ENCODE data around the gene ARHGAP26.
A peak's percentile ranks its signal among the peaks of the same experiment; 100 is the strongest.

The ARHGAP26 gene

GRCh38 chr5:143245929-143246561 lies 475.9 kb downstream of the ARHGAP26 start:
- DNase-seq (ENCODE audit: low spot score) = peak; percentile 95

GRCh38 chr5:143247134-143247815 lies 477.1 kb downstream of the ARHGAP26 start:
- no peak for DNase-seq (ENCODE audit: low spot score)

- no peak for DNase-seq (ENCODE audit: low spot score)
Observed at GRCh38 chr5:143248391-143248790, 478.2 kb downstream of the ARHGAP26 start.

- peak; percentile 18 for DNase-seq (ENCODE audit: low spot score)
Observed at GRCh38 chr5:143248822-143249579, 478.8 kb downstream of the ARHGAP26 start.

- DNase-seq (ENCODE audit: low spot score) = no peak
Observed at GRCh38 chr5:143249851-143250250, 479.7 kb downstream of the ARHGAP26 start.

GRCh38 chr5:143251190-143251589 lies 481.0 kb downstream of the ARHGAP26 start:
- DNase-seq (ENCODE audit: low spot score) = no peak

GRCh38 chr5:143251946-143252345 lies 481.8 kb downstream of the ARHGAP26 start:
- no peak for DNase-seq (ENCODE audit: low spot score)

- DNase-seq (ENCODE audit: low spot score) = no peak
Observed at GRCh38 chr5:143254819-143255218, 484.6 kb downstream of the ARHGAP26 start.

- peak; percentile 69 for DNase-seq (ENCODE audit: low spot score)
Observed at GRCh38 chr5:143258559-143259253, 488.5 kb downstream of the ARHGAP26 start.

- no peak for DNase-seq (ENCODE audit: low spot score)
Observed at GRCh38 chr5:143259254-143259605, 489.1 kb downstream of the ARHGAP26 start.

GRCh38 chr5:143261748-143262392 lies 491.7 kb downstream of the ARHGAP26 start:
- DNase-seq (ENCODE audit: low spot score) = no peak

- DNase-seq (ENCODE audit: low spot score) = peak; percentile 42
Observed at GRCh38 chr5:143262393-143263174, 492.4 kb downstream of the ARHGAP26 start.

GRCh38 chr5:143263272-143263810 lies 493.2 kb downstream of the ARHGAP26 start:
- DNase-seq (ENCODE audit: low spot score) = no peak

GRCh38 chr5:143265995-143266394 lies 495.8 kb downstream of the ARHGAP26 start:
- no peak for DNase-seq (ENCODE audit: low spot score)

- no peak for DNase-seq (ENCODE audit: low spot score)
Observed at GRCh38 chr5:143267186-143267585, 497.0 kb downstream of the ARHGAP26 start.

GRCh38 chr5:143268388-143268787 lies 498.2 kb downstream of the ARHGAP26 start:
- DNase-seq (ENCODE audit: low spot score) = no peak

GRCh38 chr5:143271431-143271830 lies 501.3 kb downstream of the ARHGAP26 start:
- no peak for DNase-seq (ENCODE audit: low spot score)

- DNase-seq (ENCODE audit: low spot score) = no peak
Observed at GRCh38 chr5:143274952-143275351, 504.8 kb downstream of the ARHGAP26 start.

- DNase-seq (ENCODE audit: low spot score) = no peak
Observed at GRCh38 chr5:143275512-143276363, 505.6 kb downstream of the ARHGAP26 start.

- no peak for DNase-seq (ENCODE audit: low spot score)
Observed at GRCh38 chr5:143277536-143277935, 507.4 kb downstream of the ARHGAP26 start.
